GM18867 (cell line): Measurements from ENCODE around the gene NT5E.

ENCODE experiments used
- ATAC-seq: cut with Tn5 transposase; IDR thresholded peaks from one replicate; pipeline ENCODE4 v1.9.1; 2021; ENCODE audit warnings: mild to moderate bottlenecking, moderate library complexity; ENCODE audit not compliant: unreplicated experiment

NT5E gene

GRCh38 chr6:85421181-85421580 is 28.7 kb upstream of the NT5E start:
- no peak for ATAC-seq

- no peak for ATAC-seq
Observed at GRCh38 chr6:85421972-85422371, 27.9 kb upstream of the NT5E start.

- ATAC-seq = no peak
Observed at GRCh38 chr6:85422996-85423395, 26.9 kb upstream of the NT5E start.

- no peak for ATAC-seq
Observed at GRCh38 chr6:85424981-85425380, 24.9 kb upstream of the NT5E start.

GRCh38 chr6:85425997-85426396 is 23.9 kb upstream of the NT5E start:
- no peak for ATAC-seq

GRCh38 chr6:85428486-85428885 is 21.4 kb upstream of the NT5E start:
- ATAC-seq = no peak

GRCh38 chr6:85429346-85429745 is 20.5 kb upstream of the NT5E start:
- ATAC-seq = no peak

GRCh38 chr6:85431271-85431670 is 18.6 kb upstream of the NT5E start:
- no peak for ATAC-seq

- ATAC-seq = no peak
Observed at GRCh38 chr6:85432554-85432953, 17.3 kb upstream of the NT5E start.

- no peak for ATAC-seq
Observed at GRCh38 chr6:85435851-85436250, 14.0 kb upstream of the NT5E start.

- no peak for ATAC-seq
Observed at GRCh38 chr6:85436411-85436810, 13.5 kb upstream of the NT5E start.

GRCh38 chr6:85436939-85437495 is 12.9 kb upstream of the NT5E start:
- ATAC-seq = no peak

GRCh38 chr6:85443349-85444117 is 6.3 kb upstream of the NT5E start:
- ATAC-seq = no peak

- peak; percentile 78 for ATAC-seq
Observed at GRCh38 chr6:85449388-85449817, 480 bp upstream of the NT5E start.

- no peak for ATAC-seq
Observed at GRCh38 chr6:85451565-85452306, 1.9 kb downstream of the NT5E start.

- ATAC-seq = no peak
Observed at GRCh38 chr6:85452441-85452881, 2.6 kb downstream of the NT5E start.

GRCh38 chr6:85453052-85453451 is 3.2 kb downstream of the NT5E start:
- no peak for ATAC-seq

GRCh38 chr6:85453490-85453889 is 3.6 kb downstream of the NT5E start:
- no peak for ATAC-seq

GRCh38 chr6:85455471-85456026 is 5.7 kb downstream of the NT5E start:
- no peak for ATAC-seq

GRCh38 chr6:85456782-85457181 is 6.9 kb downstream of the NT5E start:
- no peak for ATAC-seq

- no peak for ATAC-seq
Observed at GRCh38 chr6:85458184-85458583, 8.3 kb downstream of the NT5E start.

GRCh38 chr6:85458782-85459181 is 8.9 kb downstream of the NT5E start:
- ATAC-seq = no peak
